ENCODE results near the gene AP1B1.
A peak's percentile ranks its signal among the peaks of the same experiment; 100 is the strongest.

DNA sequence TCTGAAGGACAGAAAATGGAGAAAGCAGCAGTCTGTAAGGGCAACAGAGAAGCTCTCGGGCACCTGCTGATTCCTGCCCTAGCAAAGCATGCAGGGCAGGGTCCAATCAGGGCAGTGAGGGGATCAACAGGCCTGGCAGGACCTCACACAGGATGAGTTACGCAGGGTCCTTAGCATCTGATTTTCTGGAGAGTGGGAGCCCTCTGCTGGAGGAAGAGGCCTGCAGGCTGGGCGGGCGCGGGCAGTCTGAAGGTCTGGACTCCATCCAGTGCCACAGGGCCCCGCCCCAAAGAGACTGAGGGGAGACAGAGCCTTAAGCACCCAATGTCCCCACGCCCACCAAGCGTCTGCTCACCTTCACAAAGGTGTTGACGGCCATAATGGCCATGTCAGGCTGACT, 28.9 kb downstream of the AP1B1 start:
- TF ChIP-seq CTCF (IDR thresholded peaks at IDR 0.05) (peak; percentile 43 to 79 (median 66)), POLR2A (IDR thresholded peaks at IDR 0.05) (no peak), POLR2AphosphoS5 (IDR thresholded peaks at IDR 0.05) (peak; percentile 50)
